ENCODE measurements around the gene CLEC18C.
"Not testable (repeated sequence)": the region's sequence is repeated elsewhere in the genome, so short reads cannot be mapped to it uniquely, and the experiment has no call there.

Gene CLEC18C

GRCh38 chr16:70159355-70160348, 13.9 kb upstream of the CLEC18C start:
- no peak for DNase-seq

- DNase-seq = no peak
Observed at GRCh38 chr16:70160388-70160787, 13.2 kb upstream of the CLEC18C start.

GRCh38 chr16:70160821-70161220, 12.8 kb upstream of the CLEC18C start:
- DNase-seq = no peak

GRCh38 chr16:70161350-70161749, 12.2 kb upstream of the CLEC18C start:
- DNase-seq = no peak

GRCh38 chr16:70162041-70162451, 11.5 kb upstream of the CLEC18C start:
- no peak for DNase-seq

GRCh38 chr16:70163596-70163995, 10.0 kb upstream of the CLEC18C start:
- DNase-seq = no peak

GRCh38 chr16:70166688-70167087, 6.9 kb upstream of the CLEC18C start:
- DNase-seq = not testable (repeated sequence)

GRCh38 chr16:70173916-70174315, 329 bp downstream of the CLEC18C start:
- not testable (repeated sequence) for DNase-seq

GRCh38 chr16:70174387-70174932, 873 bp downstream of the CLEC18C start:
- DNase-seq = not testable (repeated sequence)

GRCh38 chr16:70187858-70188607, 14.4 kb downstream of the CLEC18C start:
- DNase-seq = not testable (repeated sequence)

- not testable (repeated sequence) for DNase-seq
Observed at GRCh38 chr16:70188608-70188915, 15.0 kb downstream of the CLEC18C start.

GRCh38 chr16:70190574-70190973, 17.0 kb downstream of the CLEC18C start:
- not testable (repeated sequence) for DNase-seq

- not testable (repeated sequence) for DNase-seq
Observed at GRCh38 chr16:70196683-70197300, 23.2 kb downstream of the CLEC18C start.

- DNase-seq = not testable (repeated sequence)
Observed at GRCh38 chr16:70197611-70198010, 24.0 kb downstream of the CLEC18C start.

- not testable (repeated sequence) for DNase-seq
Observed at GRCh38 chr16:70198230-70198629, 24.6 kb downstream of the CLEC18C start.

- not testable (repeated sequence) for DNase-seq
Observed at GRCh38 chr16:70198666-70199065, 25.1 kb downstream of the CLEC18C start.

GRCh38 chr16:70199170-70199569, 25.6 kb downstream of the CLEC18C start:
- not testable (repeated sequence) for DNase-seq

GRCh38 chr16:70200063-70200462, 26.5 kb downstream of the CLEC18C start:
- not testable (repeated sequence) for DNase-seq

- DNase-seq = not testable (repeated sequence)
Observed at GRCh38 chr16:70203508-70203907, 29.9 kb downstream of the CLEC18C start.

GRCh38 chr16:70204010-70204409, 30.4 kb downstream of the CLEC18C start:
- DNase-seq = not testable (repeated sequence)

GRCh38 chr16:70204668-70205405, 31.2 kb downstream of the CLEC18C start:
- not testable (repeated sequence) for DNase-seq

GRCh38 chr16:70206382-70206781, 32.8 kb downstream of the CLEC18C start:
- DNase-seq = not testable (repeated sequence)
